DND-41 (cell line): ENCODE data around the gene ZNF135.

Source experiments
- ATAC-seq: fragments of 200-7000 bp; cut with Tn5 transposase; 3 replicates; pipeline ENCODE4 v1.9.1; 2021; ENCODE audit warnings: low read depth; ENCODE audit not compliant: insufficient read depth
- DNase-seq: peaks from one replicate; pipeline ENCODE4 v3.0.0-alpha.2; 2020
- H2AFZ ChIP-seq: 2 replicates; pipeline ENCODE4 v1.6.0; 2012; ENCODE audit warnings: low read depth, low read length
- H3K27ac ChIP-seq: 2 replicates; pipeline ENCODE4 v1.5.1; 2012; ENCODE audit warnings: low read length, inconsistent platforms
- H3K27me3 ChIP-seq: fragments of 200-600 bp; sonication (generic); 2 replicates; pipeline ENCODE4 v1.6.0; 2012; ENCODE audit warnings: low read length, mild to moderate bottlenecking, inconsistent platforms; ENCODE audit not compliant: insufficient read depth, poor library complexity
- H3K36me3 ChIP-seq: 2 replicates; pipeline ENCODE4 v1.5.1; 2012; ENCODE audit warnings: low read length, inconsistent platforms; ENCODE audit not compliant: insufficient read depth
- H3K4me1 ChIP-seq: 2 replicates; pipeline ENCODE4 v1.5.1; 2012; ENCODE audit warnings: mild to moderate bottlenecking, low read length; ENCODE audit not compliant: insufficient read depth
- H3K4me2 ChIP-seq: 2 replicates; pipeline ENCODE4 v1.6.0; 2012; ENCODE audit warnings: mild to moderate bottlenecking, moderate library complexity, low read length, inconsistent platforms; ENCODE audit not compliant: insufficient read depth
- H3K4me3 ChIP-seq, 2 experiments: fragments of 200-600 bp in 1 of 2; shearing (Covaris generic) in 1 of 2; 2 replicates each; pipeline ENCODE4 v1.5.1; 2012 to 2016; ENCODE audit warnings: inconsistent platforms in 2 of 2, low read length in 2 of 2, mild to moderate bottlenecking in 2 of 2, low read depth in 1 of 2, moderate library complexity in 1 of 2
- H3K79me2 ChIP-seq: 2 replicates; pipeline ENCODE4 v1.6.0; 2012; ENCODE audit warnings: low read length, inconsistent platforms; ENCODE audit not compliant: insufficient read depth
- H3K9ac ChIP-seq: 2 replicates; pipeline ENCODE4 v1.6.0; 2012; ENCODE audit warnings: low read depth, mild to moderate bottlenecking, inconsistent platforms, low read length, moderate library complexity
- H3K9me3 ChIP-seq: 2 replicates; pipeline ENCODE4 v1.5.1; 2012; ENCODE audit warnings: low read length, moderate library complexity, mild to moderate bottlenecking, inconsistent platforms; ENCODE audit not compliant: insufficient read depth, severe bottlenecking
- H4K20me1 ChIP-seq: 2 replicates; pipeline ENCODE4 v1.6.0; 2012; ENCODE audit warnings: low read length; ENCODE audit not compliant: insufficient read depth
- CTCF ChIP-seq: IDR thresholded peaks from 2 replicates; pipeline ENCODE4 v1.5.1; 2012; ENCODE audit warnings: borderline replicate concordance, low read length, moderate library complexity, mild to moderate bottlenecking; ENCODE audit not compliant: poor library complexity, severe bottlenecking; ENCODE audit errors: extremely low read depth
- EZH2 ChIP-seq: IDR thresholded peaks from 3 replicates; pipeline ENCODE4 v1.6.1; 2012; ENCODE audit warnings: borderline replicate concordance, low read depth, mild to moderate bottlenecking, moderate library complexity, low read length, inconsistent platforms; ENCODE audit not compliant: severe bottlenecking

Gene ZNF135

GRCh38 chr19:58095328-58095727 lies 36.2 kb downstream of the ZNF135 start:
- Histone ChIP-seq H3K79me2 (peaks cover 30% of the 10 kb centered on the region), H3K36me3 (peaks cover 16% of the 10 kb centered on the region), H3K27ac (no peak overlapping the region), H3K9me3 (peaks cover 4% of the 10 kb centered on the region), H3K4me2 (no peak overlapping the region), H2AFZ (no peak overlapping the region), H3K4me1 (peaks cover 21% of the 10 kb centered on the region), H3K9ac (no peak overlapping the region), H3K27me3 (no peaks in the 10 kb centered on the region), H3K4me3 (no peak overlapping the region), H4K20me1 (no peaks in the 10 kb centered on the region)
- ATAC-seq (no peak), DNase-seq (no peak)
- no peak for TF ChIP-seq EZH2
- TF ChIP-seq CTCF, result no peak

- no peak overlapping the region for H2AFZ ChIP-seq
- ATAC-seq (no peak), DNase-seq (no peak)
- H3K9ac ChIP-seq, result peak overlapping the region; percentile 99
- H4K20me1 ChIP-seq, result no peaks in the 10 kb centered on the region
- peaks cover 6% of the 10 kb centered on the region for H3K9me3 ChIP-seq
- H3K4me1 ChIP-seq, result peaks cover 21% of the 10 kb centered on the region
- H3K36me3 ChIP-seq, result peaks cover 12% of the 10 kb centered on the region
- TF ChIP-seq EZH2 (no peak), CTCF (no peak)
- peak overlapping the region in 1 of 2 experiments; percentile 100; a peak in 2 of 4 replicates for H3K4me3 ChIP-seq
- H3K79me2 ChIP-seq, result peaks cover 30% of the 10 kb centered on the region
- 0 out of 2 replicates have a peak overlapping the region, but pooled peaks have one; percentile 29 for H3K27ac ChIP-seq
- H3K27me3 ChIP-seq, result no peaks in the 10 kb centered on the region
- H3K4me2 ChIP-seq, result peak overlapping the region; percentile 74
Observed at GRCh38 chr19:58096884-58097283, 37.8 kb downstream of the ZNF135 start.

- peak overlapping the region; percentile 74 for H3K4me2 ChIP-seq
- no peaks in the 10 kb centered on the region for H3K27me3 ChIP-seq
- peaks cover 7% of the 10 kb centered on the region for H3K9me3 ChIP-seq
- H3K4me1 ChIP-seq, result peaks cover 21% of the 10 kb centered on the region
- peak overlapping the region; percentile 96 to 100; a peak in 3 of 4 replicates for H3K4me3 ChIP-seq
- H3K27ac ChIP-seq, result peak overlapping the region; percentile 54; the same call in 1 of the 2 replicates
- H3K79me2 ChIP-seq, result peaks cover 30% of the 10 kb centered on the region
- no peak overlapping the region for H2AFZ ChIP-seq
- no peak for DNase-seq
- peak overlapping the region; percentile 99 for H3K9ac ChIP-seq
- H3K36me3 ChIP-seq, result peaks cover 12% of the 10 kb centered on the region
- H4K20me1 ChIP-seq, result no peaks in the 10 kb centered on the region
- ATAC-seq, result no peak
- TF ChIP-seq CTCF (no peak), EZH2 (no peak)
Observed at GRCh38 chr19:58097349-58097748, 38.3 kb downstream of the ZNF135 start.
